Cardiac muscle cell (in vitro differentiated cells and primary cell): Measurements from ENCODE around the gene PAFAH1B1. TPM values are rescaled to one million over a fixed set of nuclear protein-coding genes. Genes with fewer than 3 reads are reported as not detected.

ENCODE experiments used
- DNase-seq, 2 donors: peaks; one replicate each; pipeline versions ENCODE4 v3.0.0 to v3.0.0-alpha.2; 2010 to 2017; ENCODE audit warnings: low read depth in 1 of 2, low spot score in 1 of 2
- H3K27ac ChIP-seq: fragments of 200-600 bp; sonication (generic); 2 replicates; pipeline ENCODE4 v1.5.1; 2016
- H3K27me3 ChIP-seq: fragments of 200-600 bp; sonication (generic); 2 replicates; pipeline ENCODE4 v1.6.0; 2016; ENCODE audit warnings: control low read depth
- H3K36me3 ChIP-seq: fragments of 200-600 bp; sonication (generic); 2 replicates; pipeline ENCODE4 v1.5.1; 2016; ENCODE audit warnings: control low read depth
- H3K4me1 ChIP-seq: fragments of 200-600 bp; sonication (generic); 2 replicates; pipeline ENCODE4 v1.8.1; 2017; ENCODE audit warnings: low read depth, mild to moderate bottlenecking, mixed run types
- H3K4me3 ChIP-seq: fragments of 200-600 bp; sonication (generic); 2 replicates; pipeline ENCODE4 v1.5.1; 2016; ENCODE audit warnings: mild to moderate bottlenecking
- H3K9me3 ChIP-seq: fragments of 200-600 bp; sonication (generic); 2 replicates; pipeline ENCODE4 v1.5.1; 2017; ENCODE audit warnings: low read depth, mild to moderate bottlenecking, control low read depth
- CTCF ChIP-seq: IDR thresholded peaks from 2 replicates; pipeline ENCODE4 v1.5.1; 2012; ENCODE audit warnings: low read depth, mild to moderate bottlenecking, low read length
- polyA plus RNA-seq: library from polyadenylated mRNA; unstranded; fragments of >200 nt; fragmentation: Nextera tagmentation; extraction: Ambion mirVana; gene quantifications from 2 replicates; pipeline ENCODE4 v1.2.1, GENCODE V29; 2016
- total RNA-seq: library from RNA; depleted of rRNA; stranded (reverse); fragments of >200 nt; gene quantifications from 2 replicates; pipeline ENCODE4 v1.2.3, GENCODE V29; 2016

PAFAH1B1 gene
- total and polyA plus RNA-seq, 2 experiments from 2014 or later: 49.3 to 79.3 TPM

- no peaks in the 10 kb centered on the region for H3K36me3 ChIP-seq
- no peak overlapping the region for H3K4me3 ChIP-seq
- H3K27ac ChIP-seq: no peak overlapping the region
- no peak for TF ChIP-seq CTCF
- no peaks in the 10 kb centered on the region for H3K27me3 ChIP-seq
- no peaks in the 10 kb centered on the region for H3K9me3 ChIP-seq
- DNase-seq: no peak
- H3K4me1 ChIP-seq: no peaks in the 10 kb centered on the region
Measured at GRCh38 chr17:2730764-2731353, 137.4 kb downstream of the PAFAH1B1 start.

- no peak for DNase-seq
- H3K27me3 ChIP-seq: no peaks in the 10 kb centered on the region
- no peaks in the 10 kb centered on the region for H3K36me3 ChIP-seq
- no peaks in the 10 kb centered on the region for H3K9me3 ChIP-seq
- no peaks in the 10 kb centered on the region for H3K4me1 ChIP-seq
- H3K27ac ChIP-seq: no peak overlapping the region
- no peak for TF ChIP-seq CTCF
- no peak overlapping the region for H3K4me3 ChIP-seq
Measured at GRCh38 chr17:2731807-2732206, 138.4 kb downstream of the PAFAH1B1 start.

- TF ChIP-seq CTCF: no peak
- no peak overlapping the region for H3K27ac ChIP-seq
- no peaks in the 10 kb centered on the region for H3K27me3 ChIP-seq
- no peaks in the 10 kb centered on the region for H3K9me3 ChIP-seq
- no peaks in the 10 kb centered on the region for H3K4me1 ChIP-seq
- H3K36me3 ChIP-seq: no peaks in the 10 kb centered on the region
- no peak overlapping the region for H3K4me3 ChIP-seq
- DNase-seq: no peak
Measured at GRCh38 chr17:2734939-2735338, 141.5 kb downstream of the PAFAH1B1 start.

Other genes with a start within 250 kb of the PAFAH1B1 start
- gene MNT, start 192.6 kb upstream of the PAFAH1B1 start, total RNA-seq: 15.8 and 17.4 TPM in 2 replicates
- gene MNT, start 192.6 kb upstream of the PAFAH1B1 start, polyA plus RNA-seq: 7.1 and 7.3 TPM in 2 replicates
- 17.4 and 23.9 TPM in 2 replicates for gene METTL16, start 81.8 kb upstream of the PAFAH1B1 start, total RNA-seq
- 19.3 and 22.2 TPM in 2 replicates for gene METTL16, start 81.8 kb upstream of the PAFAH1B1 start, polyA plus RNA-seq
- gene CLUH, start 118.1 kb downstream of the PAFAH1B1 start, total RNA-seq: 70.7 and 93.5 TPM in 2 replicates
- 56.2 and 58.6 TPM in 2 replicates for gene CLUH, start 118.1 kb downstream of the PAFAH1B1 start, polyA plus RNA-seq
- 0.33 and 0.67 TPM in 2 replicates for gene CCDC92B, start 156.0 kb downstream of the PAFAH1B1 start, total RNA-seq
- gene CCDC92B, start 156.0 kb downstream of the PAFAH1B1 start, polyA plus RNA-seq: 0.07 and 0.35 TPM in 2 replicates
- gene RAP1GAP2, start 202.8 kb downstream of the PAFAH1B1 start, total RNA-seq: 2.9 and 3.5 TPM in 2 replicates
- gene RAP1GAP2, start 202.8 kb downstream of the PAFAH1B1 start, polyA plus RNA-seq: 1.1 and 1.2 TPM in 2 replicates